ENCODE measurements around the gene FBXO39.

The FBXO39 gene

GRCh38 chr17:6787081-6787693 is 11.2 kb downstream of the FBXO39 start:
- no peak overlapping the region for H3K27ac ChIP-seq (ENCODE audit: low read depth, low read length)
- no peak overlapping the region for H2AFZ ChIP-seq (ENCODE audit: low read depth, low read length, severe bottlenecking)
- H3K4me3 ChIP-seq (ENCODE audit: insufficient read depth, low read length, poor library complexity, severe bottlenecking): no peak overlapping the region
- H3K36me3 ChIP-seq (ENCODE audit: low read length): no peaks in the 10 kb centered on the region
- TF ChIP-seq EZH2phosphoT487 (conservative IDR thresholded peaks at IDR 0.05; ENCODE audit: low read length) (no peak), CTCF (IDR thresholded peaks at IDR 0.05; ENCODE audit: insufficient read depth, low read length, poor library complexity, severe bottlenecking) (no peak)
- H3F3A ChIP-seq (ENCODE audit: insufficient read depth): no peaks in the 10 kb centered on the region
- no peak overlapping the region for H3K9ac ChIP-seq (ENCODE audit: low read length)
- no peaks in the 10 kb centered on the region for H3K9me3 ChIP-seq (ENCODE audit: insufficient read depth, low read length)
- H3K9me2 ChIP-seq (replicated peaks; ENCODE audit: insufficient read depth, low read length): no peaks in the 10 kb centered on the region
- H3K79me2 ChIP-seq (ENCODE audit: insufficient read depth, low read length): no peaks in the 10 kb centered on the region
- H4K20me1 ChIP-seq (ENCODE audit: low read depth, low read length): no peaks in the 10 kb centered on the region
- H3K27me3 ChIP-seq (ENCODE audit: low read length): no peaks in the 10 kb centered on the region
- no peak overlapping the region for H3K4me2 ChIP-seq (ENCODE audit: low read depth, low read length, poor library complexity, severe bottlenecking)

- H3K27ac ChIP-seq (ENCODE audit: low read depth, low read length): no peak overlapping the region
- no peaks in the 10 kb centered on the region for H3K9me3 ChIP-seq (ENCODE audit: insufficient read depth, low read length)
- H3K4me3 ChIP-seq (ENCODE audit: insufficient read depth, low read length, poor library complexity, severe bottlenecking): no peak overlapping the region
- no peaks in the 10 kb centered on the region for H3K27me3 ChIP-seq (ENCODE audit: low read length)
- no peaks in the 10 kb centered on the region for H3K9me2 ChIP-seq (replicated peaks; ENCODE audit: insufficient read depth, low read length)
- H3K36me3 ChIP-seq (ENCODE audit: low read length): no peaks in the 10 kb centered on the region
- H3K4me2 ChIP-seq (ENCODE audit: low read depth, low read length, poor library complexity, severe bottlenecking): no peak overlapping the region
- H2AFZ ChIP-seq (ENCODE audit: low read depth, low read length, severe bottlenecking): no peak overlapping the region
- TF ChIP-seq CTCF (IDR thresholded peaks at IDR 0.05; ENCODE audit: insufficient read depth, low read length, poor library complexity, severe bottlenecking) (no peak), EZH2phosphoT487 (conservative IDR thresholded peaks at IDR 0.05; ENCODE audit: low read length) (no peak)
- no peaks in the 10 kb centered on the region for H3K79me2 ChIP-seq (ENCODE audit: insufficient read depth, low read length)
- H3K9ac ChIP-seq (ENCODE audit: low read length): no peak overlapping the region
- no peaks in the 10 kb centered on the region for H3F3A ChIP-seq (ENCODE audit: insufficient read depth)
- no peaks in the 10 kb centered on the region for H4K20me1 ChIP-seq (ENCODE audit: low read depth, low read length)
Measured at GRCh38 chr17:6789146-6789545, 13.1 kb downstream of the FBXO39 start.

GRCh38 chr17:6793748-6794493 is 17.9 kb downstream of the FBXO39 start:
- H3K9ac ChIP-seq (ENCODE audit: low read length): no peak overlapping the region
- no peaks in the 10 kb centered on the region for H3K9me3 ChIP-seq (ENCODE audit: insufficient read depth, low read length)
- H3K4me3 ChIP-seq (ENCODE audit: insufficient read depth, low read length, poor library complexity, severe bottlenecking): no peak overlapping the region
- H3F3A ChIP-seq (ENCODE audit: insufficient read depth): no peaks in the 10 kb centered on the region
- H3K79me2 ChIP-seq (ENCODE audit: insufficient read depth, low read length): no peaks in the 10 kb centered on the region
- no peaks in the 10 kb centered on the region for H3K27me3 ChIP-seq (ENCODE audit: low read length)
- no peaks in the 10 kb centered on the region for H4K20me1 ChIP-seq (ENCODE audit: low read depth, low read length)
- no peak overlapping the region for H3K4me2 ChIP-seq (ENCODE audit: low read depth, low read length, poor library complexity, severe bottlenecking)
- no peak overlapping the region for H2AFZ ChIP-seq (ENCODE audit: low read depth, low read length, severe bottlenecking)
- H3K9me2 ChIP-seq (replicated peaks; ENCODE audit: insufficient read depth, low read length): no peaks in the 10 kb centered on the region
- no peak overlapping the region for H3K27ac ChIP-seq (ENCODE audit: low read depth, low read length)
- H3K36me3 ChIP-seq (ENCODE audit: low read length): no peaks in the 10 kb centered on the region
- TF ChIP-seq EZH2phosphoT487 (conservative IDR thresholded peaks at IDR 0.05; ENCODE audit: low read length) (no peak), CTCF (IDR thresholded peaks at IDR 0.05; ENCODE audit: insufficient read depth, low read length, poor library complexity, severe bottlenecking) (no peak)
